Heart left ventricle (tissue), 13 donors: Measurements from ENCODE around the gene ARNT2.

Experiments used
- CTCF ChIP-seq, 12 donors: fragments of 200-600 bp; sonication (generic) in 4 of 12; IDR thresholded peaks; one replicate each; pipeline versions ENCODE4 v1.5.0 to v1.8.0; 2018 to 2022; ENCODE audit warnings: antibody characterized with exemption in 12 of 12, mild to moderate bottlenecking in 5 of 12
- POLR2A ChIP-seq, 2 donors: fragments of 450-650 bp; IDR thresholded peaks; one replicate each; pipeline ENCODE4 v1.6.1; 2017; ENCODE audit warnings: antibody characterized with exemption in 2 of 2, mild to moderate bottlenecking in 2 of 2, moderate library complexity in 2 of 2
- donor health status: ischemic (EF 13 %, LVEDD 7.1; RV severe dilation, severe dysfunction).
- donor health status: DM: no; HTN: yes; CAD: no.
- donor health status: DM: no; HTN: no; CAD: no.
- donor health status: ischemic (EF 25% LVEDD 6.9; RV normal size, moderate dysfunction).
- donor health status: ischemic (EF 25% LVEDD 5.7; RV mildly dilated, moderate dysfunction).
- donor health status: ischemic (EF 35%, LVEDD 5.7; RV mildly dilated, moderate dysfunction).
- donor health status: nonischemic (EF 11% LVEDD 7.7; RV severe dilation, severe dysfunction).
- donor health status: DM: yes; HTN: yes; CAD: no.
- donor health status: PGD.
- donor health status: ischemic (EF 29% LVEDD 5.4; RV normal size, mild dysfunction).
- donor health status: nonischemic (EF 23%, LVEDD 6.1; RV moderate dilation, normal function).

GRCh38 chr15:80561500-80561899 lies 157.3 kb downstream of the ARNT2 start:
- no peak for TF ChIP-seq CTCF (IDR thresholded peaks at IDR 0.05)
- no peak for TF ChIP-seq POLR2A (IDR thresholded peaks at IDR 0.05)
